RWPE1 (cell line): ENCODE measurements around the gene MPPE1.
"Not testable (repeated sequence)": the region's sequence is repeated elsewhere in the genome, so short reads cannot be mapped to it uniquely, and the experiment has no call there.

Experiments
- CTCF ChIA-PET: fragments of 350-600 bp; sonication (Branson Sonifier 250); formaldehyde crosslinking; extraction: SDS; loops from one replicate; lab custom pipeline; 2021; lab: Yijun Ruan, JAX
- POLR2A ChIA-PET: fragments of 400-600 bp; formaldehyde crosslinking; extraction: SDS; loops from one replicate; lab custom pipeline; 2020; ENCODE audit warnings: antibody characterized with exemption; ENCODE audit not compliant: low non-redundant PET; lab: Yijun Ruan, JAX
- DNase-seq: peaks from one replicate; pipeline ENCODE4 v3.0.0; 2012; ENCODE audit warnings: low spot score
- H3K27ac ChIP-seq: fragments of 450-650 bp; 2 replicates; pipeline ENCODE4 v1.5.1; 2017
- CTCF ChIP-seq: fragments of 450-650 bp; conservative IDR thresholded peaks from 2 replicates; pipeline ENCODE4 v1.5.1; 2017; ENCODE audit warnings: low read depth, mild to moderate bottlenecking

MPPE1 gene

GRCh38 chr18:11927497-11927896 is 19.4 kb upstream of the MPPE1 start:
- H3K27ac ChIP-seq = no peak overlapping the region
- no peak for DNase-seq
- ChIA-PET CTCF (interaction anchor here (0.9 to 2.1 kb wide), 2 partner anchors 10 to 58 kb away, joined by 4 to 9 read pairs; no protein-coding TSS in a partner anchor), POLR2A (no interaction called here)
- TF ChIP-seq CTCF = no peak

- H3K27ac ChIP-seq = no peak overlapping the region
- POLR2A ChIA-PET = no interaction called here
- TF ChIP-seq CTCF = no peak
- no peak for DNase-seq
- CTCF ChIA-PET = interaction anchor here (0.6 kb wide), 2 partner anchors 176 to 407 kb away, joined by 3 to 4 read pairs; no protein-coding TSS in a partner anchor
These were observed 17.8 kb upstream of the MPPE1 start for GRCh38 chr18:11925800-11926481.

GRCh38 chr18:11923450-11923849 is 15.3 kb upstream of the MPPE1 start:
- no peak for TF ChIP-seq CTCF
- CTCF ChIA-PET = interaction anchor here (0.6 kb wide), 1 partner anchor 90 kb away, joined by 3 read pairs; no protein-coding TSS in a partner anchor
- H3K27ac ChIP-seq = no peak overlapping the region
- POLR2A ChIA-PET = no interaction called here
- no peak for DNase-seq

- CTCF ChIA-PET, H3K27ac ChIP-seq, DNase-seq, POLR2A ChIA-PET: not testable (repeated sequence)
These were observed 11.4 kb upstream of the MPPE1 start for GRCh38 chr18:11919522-11919921.

GRCh38 chr18:11916880-11917279 is 8.8 kb upstream of the MPPE1 start:
- DNase-seq, H3K27ac ChIP-seq, CTCF ChIA-PET, POLR2A ChIA-PET: not testable (repeated sequence)

- peak; percentile 47 for DNase-seq
- no peak for TF ChIP-seq CTCF
- H3K27ac ChIP-seq = no peak overlapping the region
- POLR2A ChIA-PET = no interaction called here
- CTCF ChIA-PET = interaction anchor here (0.7 kb wide), 1 partner anchor 137 kb away, joined by 3 read pairs; no protein-coding TSS in a partner anchor
These were observed 1.5 kb upstream of the MPPE1 start for GRCh38 chr18:11909591-11910026.

GRCh38 chr18:11909061-11909455 is 941 bp upstream of the MPPE1 start:
- no peak for TF ChIP-seq CTCF
- CTCF ChIA-PET = interaction anchor here (0.9 kb wide), 1 partner anchor 86 kb away, joined by 5 read pairs; no protein-coding TSS in a partner anchor
- DNase-seq = peak; percentile 35
- peak overlapping the region; percentile 90 for H3K27ac ChIP-seq
- POLR2A ChIA-PET = no interaction called here
